ENCODE measurements around the gene NKX2-4.
"Not testable (repeated sequence)": the region's sequence is repeated elsewhere in the genome, so short reads cannot be mapped to it uniquely, and the experiment has no call there.

Gene NKX2-4

DNA sequence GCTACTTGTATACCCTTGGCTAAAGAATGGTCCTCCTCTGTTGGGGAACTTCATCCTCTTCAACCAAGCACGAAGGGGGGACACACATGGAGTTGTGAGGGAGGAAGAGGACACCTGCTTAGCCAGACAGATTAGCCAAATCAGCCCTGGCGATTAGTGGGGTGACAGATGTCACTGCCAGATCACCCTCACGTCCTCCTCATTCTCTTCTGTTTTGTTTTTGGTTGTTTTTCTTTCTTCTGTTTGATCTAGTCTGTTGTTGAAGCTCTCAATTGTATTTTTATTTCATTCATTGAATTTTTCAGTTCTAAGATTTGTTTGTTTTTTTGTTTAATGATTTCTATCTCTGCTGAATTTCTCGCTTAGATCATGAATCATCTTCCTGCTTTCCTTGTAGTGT lies 27.5 kb upstream of the NKX2-4 start:
- Histone ChIP-seq H3K4me1 (ENCODE audit: control insufficient read depth, insufficient read depth, low read length) (no peaks in the 10 kb centered on the region), H3K4me3 (ENCODE audit: low read depth, low read length) (no peak overlapping the region), H3K36me3 (ENCODE audit: control insufficient read depth in 2 of 2, insufficient read depth in 1 of 2, low read length in 2 of 2) (no peaks in the 10 kb centered on the region), H3K9me3 (ENCODE audit: control insufficient read depth, insufficient read depth, low read depth, low read length) (no peaks in the 10 kb centered on the region), H3K27ac (ENCODE audit: extremely low read depth, low read depth, low read length) (no peak overlapping the region)
- POLR2A ChIA-PET: no interaction called here
- TF ChIP-seq ZNF146 (tag by site-specific recombination; IDR thresholded peaks at IDR 0.05) (no peak), WT1 (tag by site-specific recombination; IDR thresholded peaks at IDR 0.05) (no peak), OSR2 (tag by site-specific recombination; IDR thresholded peaks at IDR 0.05) (no peak), ZNF830 (tag by site-specific recombination; IDR thresholded peaks at IDR 0.05; ENCODE audit: low read depth) (no peak), ZNF792 (tag by site-specific recombination; IDR thresholded peaks at IDR 0.05) (no peak), SETDB1 (IDR thresholded peaks at IDR 0.05; ENCODE audit: insufficient read length, low read length) (peak; percentile 70), YY2 (tag by site-specific recombination; IDR thresholded peaks at IDR 0.05) (no peak), ZNF221 (tag by site-specific recombination; IDR thresholded peaks at IDR 0.05; ENCODE audit: borderline replicate concordance) (no peak), HOXA7 (CRISPR knock-in tag; IDR thresholded peaks at IDR 0.05; ENCODE audit: borderline replicate concordance) (no peak), ZNF791 (tag by site-specific recombination; IDR thresholded peaks at IDR 0.05) (no peak), KLF9 (tag by site-specific recombination; IDR thresholded peaks at IDR 0.05; ENCODE audit: low read depth) (no peak), ZNF701 (tag by site-specific recombination; IDR thresholded peaks at IDR 0.05) (no peak)
- TF ChIP-seq, protein P1, sequence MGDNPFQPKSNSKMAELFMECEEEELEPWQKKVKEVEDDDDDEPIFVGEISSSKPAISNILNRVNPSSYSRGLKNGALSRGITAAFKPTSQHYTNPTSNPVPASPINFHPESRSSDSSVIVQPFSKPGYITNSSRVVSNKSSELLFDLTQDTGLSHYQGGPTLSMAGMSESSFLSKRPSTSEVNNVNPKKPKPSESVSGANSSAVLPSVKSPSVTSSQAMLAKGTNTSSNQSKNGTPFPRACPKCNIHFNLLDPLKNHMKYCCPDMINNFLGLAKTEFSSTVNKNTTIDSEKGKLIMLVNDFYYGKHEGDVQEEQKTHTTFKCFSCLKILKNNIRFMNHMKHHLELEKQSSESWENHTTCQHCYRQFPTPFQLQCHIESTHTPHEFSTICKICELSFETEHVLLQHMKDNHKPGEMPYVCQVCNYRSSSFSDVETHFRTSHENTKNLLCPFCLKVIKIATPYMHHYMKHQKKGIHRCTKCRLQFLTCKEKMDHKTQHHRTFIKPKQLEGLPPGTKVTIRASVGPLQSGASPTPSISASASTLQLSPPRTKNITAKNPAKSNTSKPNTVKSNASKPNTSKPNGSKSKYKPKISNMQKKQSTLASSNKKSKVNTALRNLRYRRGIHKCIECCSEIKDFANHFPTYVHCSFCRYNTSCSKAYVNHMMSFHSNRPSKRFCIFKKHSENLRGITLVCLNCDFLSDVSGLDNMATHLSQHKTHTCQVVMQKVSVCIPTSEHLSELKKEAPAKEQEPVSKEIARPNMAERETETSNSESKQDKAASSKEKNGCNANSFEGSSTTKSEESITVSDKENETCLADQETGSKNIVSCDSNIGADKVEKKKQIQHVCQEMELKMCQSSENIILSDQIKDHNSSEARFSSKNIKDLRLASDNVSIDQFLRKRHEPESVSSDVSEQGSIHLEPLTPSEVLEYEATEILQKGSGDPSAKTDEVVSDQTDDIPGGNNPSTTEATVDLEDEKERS (tag by site-specific recombination; IDR thresholded peaks at IDR 0.05): peak; percentile 75; the same call in 1 of the 2 replicates
- TF ChIP-seq, protein P2, sequence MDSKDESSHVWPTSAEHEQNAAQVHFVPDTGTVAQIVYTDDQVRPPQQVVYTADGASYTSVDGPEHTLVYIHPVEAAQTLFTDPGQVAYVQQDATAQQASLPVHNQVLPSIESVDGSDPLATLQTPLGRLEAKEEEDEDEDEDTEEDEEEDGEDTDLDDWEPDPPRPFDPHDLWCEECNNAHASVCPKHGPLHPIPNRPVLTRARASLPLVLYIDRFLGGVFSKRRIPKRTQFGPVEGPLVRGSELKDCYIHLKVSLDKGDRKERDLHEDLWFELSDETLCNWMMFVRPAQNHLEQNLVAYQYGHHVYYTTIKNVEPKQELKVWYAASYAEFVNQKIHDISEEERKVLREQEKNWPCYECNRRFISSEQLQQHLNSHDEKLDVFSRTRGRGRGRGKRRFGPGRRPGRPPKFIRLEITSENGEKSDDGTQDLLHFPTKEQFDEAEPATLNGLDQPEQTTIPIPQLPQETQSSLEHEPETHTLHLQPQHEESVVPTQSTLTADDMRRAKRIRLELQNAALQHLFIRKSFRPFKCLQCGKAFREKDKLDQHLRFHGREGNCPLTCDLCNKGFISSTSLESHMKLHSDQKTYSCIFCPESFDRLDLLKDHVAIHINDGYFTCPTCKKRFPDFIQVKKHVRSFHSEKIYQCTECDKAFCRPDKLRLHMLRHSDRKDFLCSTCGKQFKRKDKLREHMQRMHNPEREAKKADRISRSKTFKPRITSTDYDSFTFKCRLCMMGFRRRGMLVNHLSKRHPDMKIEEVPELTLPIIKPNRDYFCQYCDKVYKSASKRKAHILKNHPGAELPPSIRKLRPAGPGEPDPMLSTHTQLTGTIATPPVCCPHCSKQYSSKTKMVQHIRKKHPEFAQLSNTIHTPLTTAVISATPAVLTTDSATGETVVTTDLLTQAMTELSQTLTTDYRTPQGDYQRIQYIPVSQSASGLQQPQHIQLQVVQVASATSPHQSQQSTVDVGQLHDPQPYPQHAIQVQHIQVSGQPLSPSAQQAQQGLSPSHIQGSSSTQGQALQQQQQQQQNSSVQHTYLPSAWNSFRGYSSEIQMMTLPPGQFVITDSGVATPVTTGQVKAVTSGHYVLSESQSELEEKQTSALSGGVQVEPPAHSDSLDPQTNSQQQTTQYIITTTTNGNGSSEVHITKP (tag by site-specific recombination; IDR thresholded peaks at IDR 0.05): no peak
- TF ChIP-seq, protein P3, sequence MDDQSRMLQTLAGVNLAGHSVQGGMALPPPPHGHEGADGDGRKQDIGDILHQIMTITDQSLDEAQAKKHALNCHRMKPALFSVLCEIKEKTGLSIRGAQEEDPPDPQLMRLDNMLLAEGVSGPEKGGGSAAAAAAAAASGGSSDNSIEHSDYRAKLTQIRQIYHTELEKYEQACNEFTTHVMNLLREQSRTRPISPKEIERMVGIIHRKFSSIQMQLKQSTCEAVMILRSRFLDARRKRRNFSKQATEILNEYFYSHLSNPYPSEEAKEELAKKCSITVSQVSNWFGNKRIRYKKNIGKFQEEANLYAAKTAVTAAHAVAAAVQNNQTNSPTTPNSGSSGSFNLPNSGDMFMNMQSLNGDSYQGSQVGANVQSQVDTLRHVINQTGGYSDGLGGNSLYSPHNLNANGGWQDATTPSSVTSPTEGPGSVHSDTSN (CRISPR knock-in tag; IDR thresholded peaks at IDR 0.05): no peak
- CTCF ChIA-PET: interaction anchor here (0.9 kb wide), 1 partner anchor 377 kb away, joined by 3 read pairs; no protein-coding TSS in a partner anchor

DNA sequence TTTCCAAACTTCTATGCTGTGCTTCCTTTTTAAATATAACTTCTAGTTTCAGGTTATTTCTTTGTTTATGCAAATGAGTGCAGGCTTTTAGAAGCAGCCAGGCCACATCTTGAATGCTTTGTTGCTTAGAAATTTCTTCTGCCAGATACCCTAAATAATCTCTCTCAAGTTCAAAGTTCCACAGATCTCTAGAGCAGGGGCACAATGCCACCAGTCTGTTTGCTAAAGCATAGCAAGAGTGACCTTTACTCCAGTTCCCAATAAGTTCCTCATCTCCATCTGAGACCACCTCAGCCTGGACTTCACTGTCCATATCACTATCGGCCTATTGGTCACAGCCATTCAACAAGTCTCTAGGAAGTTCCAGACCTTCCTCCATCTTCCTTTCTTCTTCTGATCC lies 26.4 kb upstream of the NKX2-4 start:
- H3K27ac ChIP-seq (ENCODE audit: extremely low read depth, low read depth, low read length); H3K4me1 ChIP-seq (ENCODE audit: control insufficient read depth, insufficient read depth, low read length); H3K9me3 ChIP-seq (ENCODE audit: control insufficient read depth, insufficient read depth, low read depth, low read length); CTCF ChIA-PET; H3K36me3 ChIP-seq (ENCODE audit: control insufficient read depth in 2 of 2, insufficient read depth in 1 of 2, low read length in 2 of 2); POLR2A ChIA-PET; H3K4me3 ChIP-seq (ENCODE audit: low read depth, low read length): not testable (repeated sequence)
